HT1080 (cell line): ENCODE results near the gene SLC49A3. TPM values are rescaled to one million over a fixed set of nuclear protein-coding genes. Genes with fewer than 3 reads are reported as not detected.
A peak's percentile ranks its signal among the peaks of the same experiment; 100 is the strongest.
"Not testable (repeated sequence)": the region's sequence is repeated elsewhere in the genome, so short reads cannot be mapped to it uniquely, and the experiment has no call there.

Experiments
- DNase-seq: peaks from one replicate; pipeline ENCODE4 v3.0.0-alpha.2; 2015; ENCODE audit warnings: low read depth
- total RNA-seq: library from RNA; depleted of rRNA; stranded (reverse); fragments of >200 nt; shearing (Covaris generic); gene quantifications from 2 replicates; pipeline ENCODE4 v1.2.3, GENCODE V29; 2014

The SLC49A3 gene
- total RNA-seq, 1 experiment from 2014 or later = not detected

GRCh38 chr4:681736-682451 is 7.1 kb downstream of the SLC49A3 start:
- no peak for DNase-seq

GRCh38 chr4:680928-681645 is 7.9 kb downstream of the SLC49A3 start:
- peak; percentile 33 for DNase-seq

GRCh38 chr4:680551-680927 is 8.4 kb downstream of the SLC49A3 start:
- DNase-seq = no peak

GRCh38 chr4:680091-680490 is 8.9 kb downstream of the SLC49A3 start:
- DNase-seq = no peak

GRCh38 chr4:679629-680028 is 9.3 kb downstream of the SLC49A3 start:
- DNase-seq = no peak

GRCh38 chr4:679104-679481 is 9.9 kb downstream of the SLC49A3 start:
- DNase-seq = no peak

GRCh38 chr4:678331-679103 is 10.4 kb downstream of the SLC49A3 start:
- DNase-seq = no peak

- DNase-seq = no peak
Measured at GRCh38 chr4:677431-678293, 11.3 kb downstream of the SLC49A3 start.

- no peak for DNase-seq
Measured at GRCh38 chr4:676871-677235, 12.1 kb downstream of the SLC49A3 start.

GRCh38 chr4:675980-676870 is 12.7 kb downstream of the SLC49A3 start:
- no peak for DNase-seq

- DNase-seq = no peak
Measured at GRCh38 chr4:675036-675882, 13.7 kb downstream of the SLC49A3 start.

- peak; percentile 92 for DNase-seq
Measured at GRCh38 chr4:674172-675035, 14.5 kb downstream of the SLC49A3 start, which contains the start of the genes ATP5ME and MYL5. TSS of gene ATP5ME (minus strand) at chr4:674276. CDS start at chr4:674247, 29 bp downstream. TSS of gene MYL5 (plus strand) at chr4:674542. CDS start at chr4:678027, 3,485 bp downstream.

- DNase-seq = no peak
Measured at GRCh38 chr4:673349-674091, 15.4 kb downstream of the SLC49A3 start.

GRCh38 chr4:671769-672168 is 17.2 kb downstream of the SLC49A3 start:
- DNase-seq = no peak

- DNase-seq = not testable (repeated sequence)
Measured at GRCh38 chr4:669806-670559, 19.0 kb downstream of the SLC49A3 start.

- DNase-seq = not testable (repeated sequence)
Measured at GRCh38 chr4:668219-668618, 20.7 kb downstream of the SLC49A3 start.

- DNase-seq = no peak
Measured at GRCh38 chr4:667545-667925, 21.4 kb downstream of the SLC49A3 start.
